GM19463 (cell line): Measurements from ENCODE around the gene TAPT1.

ENCODE experiments used
- ATAC-seq: cut with Tn5 transposase; IDR thresholded peaks from one replicate; pipeline ENCODE4 v1.9.1; 2021; ENCODE audit warnings: mild to moderate bottlenecking, moderate library complexity; ENCODE audit not compliant: unreplicated experiment

TAPT1 gene

DNA sequence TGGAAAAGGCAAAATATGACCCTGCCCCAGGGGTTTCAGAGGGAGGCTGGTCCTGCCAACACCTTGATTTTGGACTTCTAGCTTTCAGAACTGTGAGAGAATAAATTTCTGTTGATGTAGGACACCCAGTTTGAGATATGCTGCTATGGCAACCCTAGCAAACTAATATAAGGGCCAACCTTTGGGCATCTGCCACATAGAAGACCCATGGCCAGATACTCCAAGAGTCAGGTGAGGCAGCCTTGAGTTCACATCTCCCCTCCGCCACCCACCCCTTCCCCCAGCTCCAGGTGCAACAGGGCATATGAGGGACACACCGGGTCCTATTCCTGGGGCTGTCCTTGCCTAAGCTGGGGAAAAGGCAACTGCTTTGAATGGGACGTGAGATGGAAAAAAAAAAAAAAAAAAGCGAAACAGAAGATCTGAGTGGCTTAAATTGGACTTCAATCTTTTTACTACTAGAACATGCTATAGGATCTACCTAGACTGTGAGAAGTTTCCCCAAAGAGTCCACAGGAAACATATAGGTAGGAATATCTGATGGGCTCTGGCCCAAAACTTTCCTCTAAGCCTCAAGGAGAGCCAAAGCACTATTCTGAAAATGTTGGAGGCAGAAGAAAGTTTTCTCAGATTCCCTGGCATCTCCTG is 85.9 kb downstream of the TAPT1 start:
- ATAC-seq = no peak

DNA sequence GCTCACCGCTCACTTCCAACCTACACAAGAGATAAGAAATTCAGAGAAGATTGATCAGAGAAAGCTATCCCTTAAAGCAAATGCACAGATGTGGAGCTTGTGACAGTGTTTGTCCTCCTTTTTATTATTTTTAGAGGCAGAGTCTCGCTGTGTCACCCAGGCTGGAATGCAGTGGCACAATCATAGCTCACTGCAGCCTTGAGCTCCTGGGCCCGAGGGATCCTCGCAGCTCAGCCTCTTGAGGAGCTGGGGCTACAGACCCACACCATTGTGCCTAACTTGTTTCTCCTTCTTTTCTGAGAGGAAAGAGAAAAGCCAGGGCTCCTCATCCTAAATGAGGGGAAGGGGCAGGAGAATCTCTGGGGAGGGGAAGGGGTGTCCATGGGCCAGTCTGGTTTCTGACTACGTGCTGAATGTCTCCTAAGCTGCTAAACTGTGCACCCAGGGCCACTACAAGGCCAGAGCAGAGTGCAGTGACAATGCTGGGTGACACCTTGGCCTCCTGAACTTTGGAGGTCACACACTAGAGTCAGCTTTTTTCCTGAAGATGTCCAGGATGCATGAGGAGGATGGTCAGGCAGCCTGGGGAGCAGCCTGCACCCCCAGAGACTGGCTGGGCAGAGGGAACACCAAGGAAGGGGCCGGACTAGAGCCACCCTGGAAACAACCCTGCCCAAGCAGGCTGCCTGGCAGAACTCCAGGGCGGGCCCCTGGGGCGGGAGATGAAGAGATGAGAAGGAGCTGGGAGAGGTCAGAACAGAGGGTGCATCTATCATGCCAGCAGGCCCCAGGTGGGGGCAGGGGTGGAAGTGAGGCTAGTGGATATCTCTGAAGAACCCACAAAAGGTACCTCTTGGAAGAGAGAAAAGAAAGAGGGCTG is 87.0 kb downstream of the TAPT1 start:
- ATAC-seq = no peak

DNA sequence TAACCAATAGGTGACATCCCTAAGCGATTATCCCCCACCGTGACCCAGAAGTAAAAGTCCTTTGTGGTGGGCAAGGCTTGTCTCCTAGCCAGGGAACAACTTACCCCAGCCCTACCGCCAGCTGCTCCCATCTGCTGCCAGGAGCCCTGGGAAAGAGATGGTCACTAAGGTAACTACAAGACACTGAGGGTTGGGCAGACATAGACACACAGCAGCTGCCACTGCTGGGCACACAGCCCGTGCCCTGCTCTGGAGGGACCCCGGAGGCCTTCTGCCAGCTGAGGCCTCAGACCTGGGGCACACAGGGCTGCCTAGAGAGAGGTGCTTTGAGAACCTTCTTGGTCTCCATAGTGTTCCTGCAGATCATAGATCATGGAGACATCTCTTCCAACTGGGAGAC is 89.4 kb downstream of the TAPT1 start:
- no peak for ATAC-seq

DNA sequence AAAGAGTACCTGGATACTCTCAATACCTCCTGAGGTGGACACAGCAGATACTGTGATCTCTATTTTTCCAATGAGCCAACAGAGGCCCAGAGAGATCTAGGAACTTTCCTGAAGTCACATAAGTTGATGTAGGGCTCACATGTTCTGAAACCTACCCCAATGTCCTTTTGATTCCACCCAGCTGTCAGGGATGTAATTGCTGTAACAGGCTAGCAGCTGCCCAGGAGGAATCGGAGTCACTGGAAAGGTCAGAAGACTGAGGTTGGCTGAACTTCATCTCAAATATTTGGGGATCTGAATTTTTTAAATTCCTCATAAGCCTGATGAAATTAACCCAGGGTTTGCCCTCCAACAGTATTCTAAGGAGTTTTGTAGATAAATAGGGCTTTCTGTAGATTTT is 90.0 kb downstream of the TAPT1 start:
- ATAC-seq = no peak

DNA sequence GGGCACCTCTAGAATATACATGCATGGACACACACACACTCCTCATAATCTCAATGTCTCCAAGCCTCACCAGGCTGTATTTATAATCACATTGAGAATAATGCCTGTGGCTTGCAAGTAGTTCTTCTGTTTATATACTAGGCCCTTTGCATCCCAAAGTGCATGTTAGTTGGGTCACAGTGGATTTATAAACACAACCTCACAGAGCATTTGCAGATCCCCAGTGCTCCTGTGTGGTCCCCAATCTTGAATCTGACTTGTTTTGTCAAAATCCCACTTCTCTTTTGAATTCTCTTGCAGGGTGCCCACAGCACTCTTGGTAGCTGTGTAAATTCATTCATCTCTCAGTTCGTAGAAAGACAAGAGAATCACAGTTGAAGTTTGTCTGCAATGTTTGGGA is 92.9 kb downstream of the TAPT1 start:
- ATAC-seq = no peak

DNA sequence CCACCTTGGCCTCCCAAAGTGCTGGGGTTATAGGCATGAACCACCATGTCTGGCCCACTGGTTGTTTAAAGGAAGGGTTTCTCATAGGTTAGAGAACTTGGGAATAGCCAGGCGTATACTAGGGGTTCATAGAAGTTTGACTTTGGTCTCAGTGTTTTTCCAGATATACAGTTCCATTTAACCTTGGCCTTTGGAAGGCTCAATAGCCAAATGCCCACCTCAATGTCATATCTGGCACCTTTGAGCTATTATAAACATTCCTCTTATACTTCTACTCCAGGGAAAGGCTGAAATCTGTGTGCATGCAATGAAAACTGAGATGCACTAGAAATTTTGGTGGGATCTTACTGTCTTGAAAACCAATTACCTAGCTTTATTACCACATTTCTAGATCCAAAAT is 95.0 kb downstream of the TAPT1 start:
- no peak for ATAC-seq

DNA sequence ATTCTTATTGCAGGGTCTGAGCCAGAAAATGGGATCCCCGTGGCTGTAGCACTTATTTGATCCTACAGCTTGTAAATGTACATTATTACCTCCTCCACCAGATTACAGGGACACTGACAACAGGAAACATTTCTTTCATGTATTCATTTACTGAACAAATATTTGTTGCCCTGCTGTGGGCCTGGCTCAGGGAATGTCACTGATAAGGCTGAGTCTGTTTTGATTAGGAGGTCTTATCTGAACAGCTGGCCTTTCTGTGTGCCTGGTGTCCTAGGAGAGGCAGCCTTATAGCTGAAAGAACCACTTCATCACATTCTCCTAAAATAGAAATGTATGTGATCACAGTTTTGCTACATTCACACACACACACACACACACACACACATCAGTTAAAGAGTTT is 96.9 kb downstream of the TAPT1 start:
- ATAC-seq = no peak

DNA sequence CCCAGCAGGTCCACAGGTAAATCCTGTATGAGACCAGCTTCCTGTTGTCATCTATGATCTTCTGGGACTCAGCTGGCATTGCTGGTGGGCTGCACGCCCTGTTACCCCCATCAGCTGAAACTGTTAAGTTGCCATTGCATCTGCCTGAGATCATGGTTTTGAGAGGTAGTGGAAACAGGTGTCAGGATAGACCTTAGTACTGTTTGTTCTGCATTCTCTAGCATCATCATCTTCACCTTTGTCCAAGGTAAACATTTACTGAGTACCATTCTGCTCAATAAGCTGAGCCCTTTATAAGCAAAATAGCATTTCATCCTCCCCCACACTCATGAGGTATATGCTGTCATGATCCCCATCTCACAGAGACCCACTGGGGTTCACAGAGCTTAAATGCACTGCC is 99.6 kb downstream of the TAPT1 start:
- ATAC-seq = no peak

DNA sequence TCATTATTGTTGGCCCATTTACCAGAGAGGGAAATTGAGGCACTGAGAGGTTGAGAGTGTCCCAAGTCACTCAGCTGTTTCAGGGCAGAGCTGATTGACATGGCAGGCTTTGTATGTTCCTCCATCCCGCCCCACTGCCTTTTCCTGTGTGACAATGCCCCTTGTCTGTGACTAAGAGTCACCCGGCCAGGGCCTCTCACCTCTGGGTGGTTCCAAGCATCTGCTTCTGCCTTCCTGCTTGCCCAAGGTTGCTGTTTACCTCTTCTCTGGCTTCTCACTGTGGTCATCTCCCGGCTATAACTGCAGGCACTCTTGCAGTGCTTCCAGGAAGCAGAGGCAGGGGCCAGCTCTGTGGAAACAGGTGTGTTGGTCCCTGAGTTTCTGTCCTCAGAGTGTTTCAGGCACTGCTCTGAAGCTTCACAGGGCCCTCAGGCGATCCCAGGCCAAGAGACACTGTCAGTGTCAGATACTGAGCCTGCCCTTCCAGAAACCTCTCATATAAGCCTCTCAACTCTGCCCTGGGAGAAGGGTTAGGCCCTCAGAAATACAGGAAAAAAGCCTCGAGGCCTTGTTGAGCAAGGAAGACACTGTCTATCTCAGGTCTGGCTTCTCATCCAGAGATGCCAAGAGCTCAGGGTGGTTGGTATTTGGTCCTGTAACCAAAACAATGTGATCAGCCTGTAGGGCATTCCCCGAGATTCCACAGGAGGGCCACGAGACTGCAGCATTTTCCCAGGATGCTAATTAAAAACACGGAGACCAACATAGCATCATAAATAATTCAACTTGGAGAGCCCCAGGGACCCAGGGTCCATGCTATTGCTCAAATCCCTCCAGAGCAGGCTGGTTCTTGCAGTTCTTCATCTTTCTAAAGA is 100.5 kb downstream of the TAPT1 start:
- no peak for ATAC-seq

DNA sequence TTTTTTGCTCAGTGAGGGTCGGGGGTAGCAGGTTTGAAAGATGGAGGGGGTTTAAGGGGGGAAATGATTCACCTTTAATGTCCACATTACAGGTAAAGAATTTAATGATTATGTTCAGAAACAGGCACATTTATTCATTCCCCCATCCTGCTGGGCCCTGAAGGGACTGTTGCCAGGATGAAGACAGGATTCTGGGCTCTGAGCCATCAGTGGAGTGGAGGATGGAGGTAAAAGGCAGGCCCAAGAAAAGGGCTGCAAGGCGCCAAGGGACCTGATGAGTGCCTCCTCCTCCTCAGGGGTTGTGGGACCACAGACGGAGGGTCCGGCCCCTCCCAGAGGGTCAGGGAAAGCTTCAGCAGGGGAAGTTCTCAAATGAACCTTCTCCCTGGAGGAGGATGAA is 102.0 kb downstream of the TAPT1 start:
- ATAC-seq = no peak

DNA sequence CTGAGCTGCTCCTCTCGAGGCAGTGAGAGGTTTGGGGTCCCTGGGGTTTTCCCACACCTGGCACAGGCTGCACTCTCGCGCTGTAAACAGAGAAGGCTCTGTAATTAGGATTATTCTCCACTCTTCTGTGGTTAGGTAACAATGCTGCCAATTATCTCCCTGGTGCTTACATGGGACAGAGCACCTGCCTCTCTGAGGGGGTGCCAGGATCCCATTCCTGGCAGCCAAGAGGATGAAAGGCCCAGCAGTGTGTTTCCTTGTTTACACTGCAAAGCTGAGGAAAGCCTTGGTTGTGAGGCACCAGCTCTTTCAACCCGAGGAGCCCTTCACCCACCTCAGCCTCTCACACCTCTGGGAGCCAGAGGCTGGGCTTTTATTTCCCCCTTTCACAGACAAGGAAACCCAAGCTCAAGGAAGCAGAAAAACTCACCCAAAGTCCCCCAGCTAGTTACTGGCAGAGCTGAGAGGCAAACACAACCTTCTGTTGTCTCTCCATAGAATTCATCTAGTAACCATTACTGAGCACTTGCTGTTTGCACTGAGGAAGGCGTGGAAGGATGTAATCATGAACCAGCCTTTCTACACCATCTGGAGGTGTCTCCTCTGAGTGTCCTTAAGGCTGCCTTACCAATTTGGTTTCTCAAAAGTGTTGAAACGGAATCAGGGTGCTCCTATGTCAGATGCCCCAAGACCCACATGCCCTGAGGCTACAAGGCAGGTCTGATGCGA is 102.8 kb downstream of the TAPT1 start:
- no peak for ATAC-seq

DNA sequence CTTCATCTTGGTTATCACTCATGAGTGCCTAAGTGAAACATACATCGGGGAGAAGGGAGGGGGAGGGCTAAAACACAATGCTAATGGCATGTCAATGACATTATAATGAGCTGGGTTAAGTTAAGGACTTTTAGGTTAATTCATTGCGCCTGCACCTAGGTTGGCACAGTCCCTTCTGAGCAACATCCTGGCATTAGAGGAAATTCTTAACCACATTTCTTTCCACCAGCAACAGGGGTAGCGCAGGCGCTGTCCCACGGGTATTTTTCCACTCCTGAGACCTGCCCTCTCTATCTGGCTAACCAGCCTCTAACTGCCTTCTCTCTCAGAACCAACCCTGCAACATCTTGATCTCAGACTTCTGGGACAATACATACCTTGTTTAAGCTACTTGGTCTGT is 103.5 kb downstream of the TAPT1 start:
- ATAC-seq = no peak

DNA sequence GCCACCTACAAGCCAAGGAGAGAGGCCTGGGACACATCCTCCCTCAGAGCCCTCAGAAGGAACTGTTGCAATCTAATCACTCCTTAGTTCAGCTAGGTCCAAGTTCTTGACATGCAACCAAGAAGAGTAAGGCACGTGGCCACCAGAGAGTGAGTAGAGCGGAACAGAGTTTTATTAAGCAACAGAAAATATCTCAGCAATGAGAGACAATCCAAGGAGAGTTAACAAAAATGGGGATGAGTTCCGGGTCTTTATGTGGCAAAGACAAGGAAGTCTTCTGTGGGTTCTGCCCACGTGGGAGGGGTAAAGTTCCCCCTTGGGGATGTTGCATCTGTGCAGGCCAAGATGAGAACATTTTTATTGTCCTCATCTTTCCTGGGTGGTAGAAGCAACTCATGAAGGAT is 104.0 kb downstream of the TAPT1 start:
- no peak for ATAC-seq

DNA sequence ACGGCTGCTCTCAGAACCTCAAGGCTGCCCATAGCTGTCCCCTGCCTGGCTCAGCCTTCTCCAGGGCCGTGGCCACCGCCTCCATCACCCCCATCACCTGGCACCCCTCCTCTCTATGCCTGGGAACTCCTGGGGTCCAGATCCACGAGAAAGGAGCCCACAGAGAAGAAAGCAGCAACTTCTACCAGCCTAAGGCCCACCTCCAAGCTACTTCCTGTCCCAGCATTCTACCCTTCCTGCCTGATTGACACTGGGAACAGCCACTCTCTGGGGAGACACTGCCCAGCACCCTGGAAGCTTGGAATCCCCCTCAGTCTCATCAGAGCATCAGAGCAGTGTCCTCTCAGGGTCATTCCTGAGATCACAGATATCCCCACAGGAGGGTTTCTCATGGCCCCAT is 105.6 kb downstream of the TAPT1 start:
- no peak for ATAC-seq

DNA sequence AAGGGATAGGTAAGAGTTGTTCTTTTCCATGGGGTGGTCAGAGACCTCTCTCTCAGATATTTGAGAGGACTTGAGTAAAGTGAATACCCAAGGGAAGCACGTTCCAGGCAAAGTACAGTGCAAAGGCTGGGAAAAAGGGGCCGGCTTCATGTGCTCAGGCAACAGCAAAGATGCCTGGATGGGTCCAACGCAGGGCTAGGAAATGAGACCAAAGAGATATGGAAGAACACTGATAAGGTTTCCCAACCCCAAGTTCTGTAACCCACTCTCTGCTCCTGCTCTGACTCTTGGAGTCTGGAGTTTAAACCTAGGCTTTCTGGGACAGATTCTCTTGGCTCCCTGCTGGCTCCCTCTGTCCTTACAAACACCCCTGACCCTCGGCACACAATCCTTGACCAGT is 106.3 kb downstream of the TAPT1 start:
- ATAC-seq = no peak

DNA sequence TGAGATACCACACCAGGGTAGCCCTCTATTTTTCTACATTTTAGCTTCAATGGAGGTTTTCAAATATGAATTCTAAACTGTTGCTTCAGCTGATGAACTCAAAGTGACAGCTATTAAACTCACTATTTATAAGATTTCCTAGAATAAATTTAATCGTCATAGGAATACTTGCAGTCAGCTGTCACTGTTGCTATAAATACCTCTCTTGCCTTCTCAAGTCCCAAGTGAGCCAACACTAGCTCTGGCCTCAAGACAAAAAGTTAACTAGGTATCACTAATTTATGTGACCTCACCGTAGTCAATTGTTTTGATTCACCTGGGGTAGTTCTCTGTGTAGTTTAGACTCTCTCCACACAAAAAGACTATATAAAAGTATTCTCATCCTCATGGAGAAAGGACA is 108.2 kb downstream of the TAPT1 start:
- no peak for ATAC-seq

DNA sequence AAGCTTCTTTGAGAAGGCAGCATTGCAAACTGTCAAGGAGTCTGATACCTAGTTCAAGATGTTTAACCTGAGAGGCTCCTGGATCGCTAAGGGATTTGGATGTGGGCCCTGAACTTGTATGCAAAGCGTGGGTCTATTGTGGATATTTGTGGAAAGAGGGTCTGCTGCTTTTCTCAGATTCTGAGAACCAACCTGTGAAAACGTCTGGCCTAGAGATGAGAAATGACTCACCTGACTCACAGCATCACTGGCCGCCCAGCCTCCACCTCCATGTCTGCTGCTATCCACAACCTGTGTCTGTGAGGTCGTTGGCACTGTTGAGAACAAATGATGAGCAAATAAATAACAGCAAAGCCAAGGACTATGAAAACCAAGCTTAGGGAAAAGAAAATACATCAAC is 109.1 kb downstream of the TAPT1 start:
- no peak for ATAC-seq

DNA sequence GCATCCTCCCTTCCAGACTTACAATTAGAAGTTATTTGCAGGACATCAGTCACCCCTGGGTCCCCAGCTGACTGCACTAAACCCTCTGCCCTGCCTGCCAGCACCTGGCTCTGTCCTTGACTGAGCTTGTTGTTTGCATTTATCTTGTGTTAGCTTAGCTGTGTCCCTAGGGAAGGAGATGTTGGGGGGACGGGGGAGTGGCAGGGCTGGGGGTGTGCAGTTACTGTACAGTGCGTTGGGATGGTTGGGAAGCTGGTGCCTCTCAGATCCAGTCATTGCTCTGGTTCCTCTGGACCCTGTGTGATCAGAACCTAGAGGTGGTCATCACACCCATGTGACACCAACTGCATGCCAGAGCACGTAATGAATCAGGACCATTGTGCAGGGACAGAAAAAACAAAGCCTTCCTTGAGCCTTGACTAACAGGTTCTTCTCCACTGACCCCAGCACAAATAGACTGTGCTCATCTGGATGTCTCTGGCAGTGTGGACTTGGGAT is 109.7 kb downstream of the TAPT1 start:
- no peak for ATAC-seq

DNA sequence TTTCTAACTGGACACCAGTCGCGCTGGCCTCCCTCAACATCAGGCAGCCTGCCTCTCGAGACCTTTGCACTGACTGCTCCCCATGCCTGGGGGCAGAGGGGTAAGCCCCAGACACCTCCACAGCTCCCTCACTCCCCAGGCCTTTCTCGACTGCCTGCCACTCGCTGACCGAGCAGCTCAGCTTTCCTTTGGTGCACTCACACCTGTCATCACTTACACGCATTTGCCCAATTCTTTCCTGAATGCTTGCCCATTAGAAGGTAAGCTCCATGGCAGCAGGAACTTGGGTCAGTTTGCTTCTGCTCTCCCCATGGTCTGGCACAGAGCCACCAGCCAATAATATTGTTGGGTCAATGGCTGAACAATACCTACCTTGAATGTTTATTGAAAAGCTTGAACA is 110.3 kb downstream of the TAPT1 start:
- no peak for ATAC-seq

DNA sequence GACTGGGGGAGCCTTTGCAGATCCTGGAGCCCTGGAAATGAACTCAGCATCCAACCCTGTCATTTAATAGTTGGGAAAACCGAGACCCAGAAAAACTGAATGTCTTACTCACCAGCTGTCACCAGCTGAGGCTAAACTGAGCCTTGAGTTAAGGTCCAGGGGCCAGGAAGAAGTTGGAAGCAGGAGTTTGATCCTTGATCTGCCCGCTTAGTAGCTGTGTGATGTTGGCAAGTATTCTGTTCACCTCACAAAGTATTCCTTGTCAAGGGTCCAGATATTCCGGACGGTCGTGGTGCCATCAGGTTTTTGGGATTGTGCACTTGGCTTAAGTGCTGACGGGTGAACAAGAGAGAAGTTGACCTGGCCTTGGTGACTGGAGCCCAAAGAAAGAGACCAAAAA is 111.7 kb downstream of the TAPT1 start:
- ATAC-seq = no peak

DNA sequence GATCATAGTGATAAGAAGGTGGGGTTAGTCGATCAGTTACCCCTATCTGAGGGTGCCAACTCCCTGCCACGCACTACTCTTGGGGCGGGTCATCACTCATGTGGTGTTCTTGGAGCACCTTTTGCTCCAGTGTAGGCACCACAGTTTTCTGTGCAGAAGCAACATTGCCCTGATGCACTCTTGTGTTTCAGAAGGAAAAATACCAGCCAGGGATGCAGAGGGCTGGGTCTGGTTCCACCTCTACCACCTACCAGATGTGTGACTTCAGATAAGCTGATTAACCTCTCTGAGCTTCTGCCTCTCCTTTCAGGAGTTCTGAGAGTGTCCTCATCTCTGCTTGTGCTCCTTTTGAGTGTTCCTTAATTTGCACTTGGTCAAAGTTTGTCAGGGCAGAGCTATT is 112.5 kb downstream of the TAPT1 start:
- no peak for ATAC-seq
